GM18498 (cell line): ENCODE data around the gene ZNF689.
A peak's percentile ranks its signal among the peaks of the same experiment; 100 is the strongest.

Experiments used
- ATAC-seq: cut with Tn5 transposase; IDR thresholded peaks from one replicate; pipeline ENCODE4 v1.9.1; 2021; ENCODE audit warnings: mild to moderate bottlenecking, moderate library complexity; ENCODE audit not compliant: unreplicated experiment

ZNF689 gene

DNA sequence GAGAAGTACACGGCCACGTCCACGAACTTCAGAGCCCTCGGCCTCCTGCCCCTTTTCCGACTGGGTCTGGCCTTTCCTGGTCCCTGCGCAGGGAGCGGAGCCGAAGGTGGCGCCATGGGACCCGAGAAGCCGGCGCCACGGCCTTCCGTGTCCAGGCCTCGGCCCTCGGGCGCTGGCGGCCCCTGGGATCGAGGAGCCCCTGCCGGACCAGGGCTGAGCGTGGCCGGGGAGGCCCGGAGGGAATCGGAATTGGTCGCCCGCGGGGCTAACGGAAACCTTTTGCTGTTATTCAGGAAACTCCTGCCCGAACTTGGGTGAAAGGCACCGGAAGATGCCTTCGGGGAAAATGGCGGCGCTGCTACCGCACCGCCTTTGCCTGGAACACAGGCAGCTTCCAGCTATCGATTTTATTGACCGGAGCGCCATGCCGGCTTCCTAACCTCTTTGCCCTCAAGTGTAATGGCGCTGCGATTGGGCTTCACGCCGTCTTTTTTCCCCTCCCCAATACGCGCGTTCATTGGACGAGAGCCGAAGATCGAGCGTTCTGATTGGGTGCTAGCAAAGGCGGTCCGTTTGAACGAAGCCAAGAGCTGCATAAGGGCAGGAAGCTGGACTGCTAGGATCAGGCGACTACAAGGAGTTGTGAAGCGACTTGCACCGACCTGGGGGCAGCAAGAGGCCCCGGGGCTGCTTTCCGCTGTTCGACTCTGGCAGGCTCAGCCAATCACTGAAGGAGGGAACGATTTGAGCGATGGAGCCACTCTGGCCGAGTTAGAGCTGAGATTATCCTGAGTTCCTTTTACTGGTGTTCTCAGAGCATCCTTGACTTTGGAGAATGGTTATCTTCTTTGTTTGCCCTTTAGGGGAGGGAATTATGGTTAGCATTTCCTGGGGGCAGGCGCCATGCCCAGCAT is at the start of gene ZNF689:
ZNF689 (minus strand) TSS at position 464 of the 914 bp plus-strand sequence; CDS start at position 116, 348 bp downstream.
- peak; percentile 88 for ATAC-seq

DNA sequence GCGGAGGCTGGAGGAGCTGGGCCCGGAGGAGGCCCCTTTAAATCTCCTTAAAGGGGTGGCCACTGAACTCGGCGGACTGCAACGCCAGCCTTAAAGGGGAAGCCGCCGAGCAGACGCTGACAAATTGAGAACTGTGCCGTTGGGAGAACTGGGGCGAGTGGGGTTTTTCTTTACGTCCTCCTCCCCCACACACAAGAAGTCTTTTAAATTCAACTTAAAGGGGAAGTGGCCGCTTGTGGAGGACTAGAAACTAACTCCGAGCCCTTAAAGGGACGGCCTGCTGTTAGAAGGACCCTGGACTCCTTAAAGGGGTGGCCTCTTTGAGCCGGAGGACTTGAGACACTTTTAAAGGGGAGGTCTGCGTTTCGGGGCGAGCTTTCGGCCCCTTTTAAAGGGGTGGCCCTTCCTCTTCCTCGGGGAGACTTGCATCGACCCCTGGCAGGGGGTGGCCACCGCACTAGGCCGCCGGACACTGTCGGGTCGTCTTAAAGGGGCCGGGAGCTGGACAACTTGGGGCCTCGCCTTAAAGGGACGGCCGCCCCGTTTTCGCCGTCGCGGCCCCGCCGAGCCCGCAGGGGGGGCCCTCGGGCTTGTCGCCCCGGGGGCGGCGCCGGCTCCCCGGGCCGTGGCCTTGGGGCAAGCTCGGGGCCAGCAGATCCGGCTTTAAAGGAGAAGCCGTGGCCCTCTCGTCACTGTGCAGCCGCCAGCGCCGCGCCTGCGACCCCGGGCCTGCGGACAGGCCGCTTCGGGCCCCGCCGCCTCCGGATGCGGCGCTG is 48.7 kb upstream of the ZNF689 start:
- peak; percentile 32 for ATAC-seq

DNA sequence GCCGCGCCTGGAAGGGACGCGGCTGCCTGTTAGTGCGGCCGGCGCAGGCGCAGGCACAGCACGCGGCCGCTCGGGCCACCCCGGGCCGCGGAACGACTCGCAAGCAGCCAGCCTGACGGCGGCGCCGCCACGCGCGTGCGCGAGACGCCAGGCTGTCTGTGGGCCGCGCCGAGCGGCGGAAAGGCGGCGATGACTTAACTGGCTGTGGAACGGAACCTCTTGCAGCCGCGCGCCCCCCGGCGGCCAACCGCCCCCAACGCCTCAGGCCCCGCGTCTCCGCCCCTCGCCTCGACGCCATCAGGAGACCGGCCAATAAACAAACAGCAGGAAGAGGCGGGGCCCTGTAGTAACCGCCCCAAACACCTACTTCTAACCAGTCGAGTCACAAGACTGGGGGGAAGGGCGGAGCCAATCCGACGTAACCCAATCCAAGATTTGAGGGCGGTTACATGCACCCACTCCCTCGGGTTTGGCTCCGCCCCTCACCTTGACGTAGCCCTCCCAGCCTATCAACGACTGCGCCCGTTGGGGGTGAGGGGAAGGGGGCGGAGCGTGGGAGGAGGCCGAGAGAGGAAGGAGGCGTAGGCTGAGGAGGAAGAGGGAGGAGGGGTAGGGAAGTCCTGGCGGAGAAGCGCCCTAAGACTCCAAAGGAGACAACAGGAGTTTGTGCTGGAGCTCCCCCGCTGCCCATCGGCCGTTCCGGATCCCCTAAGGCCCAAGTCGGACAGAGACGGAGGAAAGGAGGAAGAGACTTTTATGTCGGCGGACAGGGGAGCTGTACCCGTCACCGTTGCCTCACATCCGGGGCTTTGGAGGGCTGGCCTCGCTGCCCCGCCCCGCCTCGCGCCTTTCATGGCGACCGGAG is 47.9 kb upstream of the ZNF689 start, which contains the start of gene FBRS:
FBRS (plus strand) TSS at position 566 of the 865 bp plus-strand sequence. CDS start 1,088 bp downstream, outside the sequence.
- ATAC-seq = peak; percentile 69

DNA sequence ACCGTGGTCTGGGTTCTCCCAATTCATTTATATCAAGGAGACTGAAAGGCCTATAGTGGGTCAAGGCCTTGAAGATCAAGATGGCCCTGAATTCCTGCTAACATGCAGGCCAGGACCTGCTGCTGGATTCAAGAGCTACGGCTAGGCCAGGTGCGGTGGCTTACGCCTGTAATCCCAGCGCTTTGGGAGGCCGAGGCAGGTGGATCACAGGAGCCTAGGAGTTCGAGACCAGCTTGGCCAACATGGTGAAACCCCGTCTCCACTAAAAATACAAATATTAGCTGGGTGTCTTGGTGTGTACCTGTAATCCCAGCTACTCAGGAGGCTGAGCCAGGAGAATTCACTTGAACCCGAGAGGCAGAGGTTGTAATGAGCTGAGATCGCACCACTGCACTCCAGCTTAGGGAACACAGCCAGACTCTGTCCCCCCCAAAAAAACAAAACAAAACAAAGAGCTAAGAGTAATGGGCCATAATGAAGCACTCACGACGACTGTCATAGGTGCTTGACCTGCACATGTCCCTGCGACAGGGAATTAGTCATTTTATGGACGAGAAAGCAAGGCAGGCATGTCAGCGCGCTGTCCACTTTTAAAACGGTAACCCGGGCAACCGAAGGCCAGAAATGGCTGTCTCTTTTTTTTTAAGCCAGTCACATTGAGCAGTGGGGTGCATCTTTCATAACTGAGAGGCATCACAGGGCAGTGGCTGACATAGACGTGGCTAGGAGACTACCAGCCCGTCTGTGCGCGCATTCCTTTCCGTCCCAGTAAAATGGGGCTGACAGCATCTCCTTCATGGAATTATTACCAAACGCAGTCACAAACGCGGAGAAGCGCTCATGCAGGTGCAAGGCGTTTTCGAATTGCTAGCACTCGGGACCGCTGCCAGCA is 47.0 kb upstream of the ZNF689 start:
- ATAC-seq = no peak

DNA sequence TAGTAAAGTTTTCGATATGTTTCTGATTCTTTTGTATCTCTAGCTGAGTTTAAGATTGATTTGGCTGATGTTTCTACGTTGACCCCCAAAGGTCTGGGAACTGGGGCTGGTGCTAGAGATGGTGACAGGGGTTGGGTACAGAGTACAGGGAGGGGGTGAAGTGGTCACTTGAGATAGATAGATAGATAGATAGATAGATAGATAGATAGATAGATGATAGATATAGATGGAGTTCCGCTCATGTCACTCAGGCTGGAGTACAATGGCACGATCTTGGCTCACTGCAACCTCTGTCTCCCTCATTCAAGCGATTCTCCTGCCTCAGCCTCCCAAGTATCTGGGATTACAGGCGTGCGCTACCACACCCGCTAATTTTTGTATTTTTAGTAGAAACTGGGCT is 46.2 kb upstream of the ZNF689 start:
- ATAC-seq = no peak

DNA sequence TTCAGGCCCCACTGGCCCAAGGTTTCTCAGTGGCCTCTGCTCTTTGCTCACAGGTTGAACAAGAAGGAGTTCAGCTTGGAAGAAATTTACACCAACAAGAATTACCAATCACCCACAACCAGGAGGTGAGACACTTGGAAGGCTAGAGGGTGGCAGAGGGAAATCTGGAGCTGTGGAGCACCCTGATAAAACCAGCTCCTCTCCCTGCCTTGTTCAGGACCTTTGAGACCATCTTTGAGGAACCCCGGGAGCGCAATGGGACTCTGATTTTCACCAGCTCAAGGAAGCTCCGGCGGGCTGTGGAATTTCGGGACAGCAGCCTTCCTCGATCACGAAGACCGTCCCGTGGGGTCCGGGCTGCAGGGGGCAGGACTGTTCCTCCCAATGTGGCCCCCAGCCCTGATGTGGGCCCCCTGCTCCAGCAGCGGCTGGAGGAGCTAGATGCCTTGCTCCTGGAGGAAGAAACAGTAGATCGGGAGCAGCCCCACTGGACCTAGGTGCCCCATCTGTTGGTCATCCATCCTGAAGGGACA is 45.7 kb upstream of the ZNF689 start:
- ATAC-seq = no peak

DNA sequence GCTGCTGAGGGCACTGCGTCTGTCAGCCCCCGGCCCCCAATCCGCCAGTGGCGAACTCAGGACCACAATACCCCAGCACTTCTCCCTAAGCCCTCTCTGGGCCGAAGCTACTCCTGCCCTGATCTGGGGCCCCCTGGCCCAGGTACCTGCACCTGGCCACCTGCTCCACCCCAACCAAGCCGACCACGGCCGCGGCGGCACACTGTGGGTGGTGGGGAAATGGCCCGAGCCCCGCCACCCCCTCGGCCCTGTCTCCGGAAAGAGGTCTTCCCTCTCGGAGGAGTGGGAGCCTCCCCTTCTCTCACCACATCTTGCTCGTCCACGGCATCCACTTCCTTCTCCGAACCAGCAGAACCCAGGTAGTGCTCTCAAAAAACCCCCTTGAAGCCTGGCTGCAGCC is 44.7 kb upstream of the ZNF689 start:
- ATAC-seq = no peak

DNA sequence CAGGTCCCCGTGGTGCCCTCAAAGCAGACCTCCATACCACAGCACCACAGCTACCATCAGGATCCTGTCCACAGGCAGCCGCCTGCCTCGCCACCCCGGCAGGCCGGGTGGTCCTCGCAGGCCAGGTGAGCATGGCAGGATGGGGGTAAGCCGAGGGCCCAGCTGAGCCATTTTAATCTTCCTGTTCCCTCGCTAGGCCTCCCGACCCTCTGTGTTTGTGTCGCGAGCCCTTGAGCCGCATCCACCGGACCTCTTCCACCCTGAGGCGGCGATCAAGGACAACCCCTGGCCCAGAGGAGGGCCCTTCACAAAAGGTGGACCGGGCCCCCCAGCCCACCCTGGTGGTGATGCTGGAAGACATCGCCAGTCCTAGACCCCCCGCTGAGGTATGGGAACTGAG is 42.5 kb upstream of the ZNF689 start:
- ATAC-seq = no peak

DNA sequence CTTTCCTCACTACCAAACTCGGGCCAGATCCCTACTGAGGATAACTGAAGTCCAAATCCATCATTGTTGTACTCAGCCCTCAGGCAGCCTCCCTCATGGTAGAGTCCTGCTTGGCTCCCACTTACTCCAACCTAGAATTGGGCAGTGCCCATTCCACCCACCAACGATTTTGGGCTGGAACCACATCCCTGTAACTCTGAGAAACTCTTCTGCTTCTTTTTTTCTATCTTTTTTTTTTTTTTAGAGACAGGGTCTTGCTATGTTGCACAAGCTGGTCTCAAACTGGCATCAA is 41.8 kb upstream of the ZNF689 start:
- no peak for ATAC-seq

DNA sequence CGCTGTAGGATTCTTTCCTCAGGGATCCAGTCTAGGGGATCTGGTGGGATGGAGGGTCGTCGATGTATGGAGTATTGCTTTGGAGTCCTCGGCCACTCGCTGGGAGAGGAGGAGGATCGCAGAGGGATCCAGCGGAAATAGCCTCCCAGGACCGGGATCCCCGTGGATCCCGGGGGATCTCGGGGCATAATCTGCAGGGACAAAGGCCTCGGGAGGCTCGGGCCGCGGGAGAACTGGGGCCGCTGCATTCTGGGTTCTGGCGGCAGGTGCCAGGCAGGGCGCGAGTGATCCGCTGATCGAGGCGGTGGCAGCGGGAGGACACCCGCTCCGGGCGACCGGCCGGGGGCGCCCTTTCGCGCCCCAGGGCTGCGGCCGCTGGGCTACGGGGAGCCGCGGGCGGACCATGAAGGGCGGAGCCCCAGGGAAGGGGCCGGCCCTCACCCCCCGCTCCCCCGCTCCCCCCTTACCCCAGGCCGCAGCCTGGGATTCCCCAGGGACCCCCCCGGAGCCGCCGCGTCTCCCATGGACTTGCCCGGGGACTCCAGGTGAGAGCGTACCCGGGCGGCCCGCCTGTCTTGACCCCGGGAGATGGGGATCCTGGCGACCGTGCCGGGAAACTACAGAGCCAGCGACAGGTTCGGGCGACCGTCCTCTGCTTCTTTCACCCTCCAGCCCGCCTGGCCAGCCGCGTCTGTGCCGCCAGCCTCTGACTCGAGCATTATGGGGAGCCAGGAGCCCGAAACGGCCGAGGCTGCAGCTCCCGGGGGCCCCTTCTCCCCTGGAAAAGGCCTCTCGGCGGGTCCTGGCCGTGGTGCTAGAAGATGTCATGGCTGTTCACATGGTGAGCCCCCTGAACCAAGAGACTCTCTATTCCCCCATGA is 41.2 kb upstream of the ZNF689 start:
- ATAC-seq = peak; percentile 50

DNA sequence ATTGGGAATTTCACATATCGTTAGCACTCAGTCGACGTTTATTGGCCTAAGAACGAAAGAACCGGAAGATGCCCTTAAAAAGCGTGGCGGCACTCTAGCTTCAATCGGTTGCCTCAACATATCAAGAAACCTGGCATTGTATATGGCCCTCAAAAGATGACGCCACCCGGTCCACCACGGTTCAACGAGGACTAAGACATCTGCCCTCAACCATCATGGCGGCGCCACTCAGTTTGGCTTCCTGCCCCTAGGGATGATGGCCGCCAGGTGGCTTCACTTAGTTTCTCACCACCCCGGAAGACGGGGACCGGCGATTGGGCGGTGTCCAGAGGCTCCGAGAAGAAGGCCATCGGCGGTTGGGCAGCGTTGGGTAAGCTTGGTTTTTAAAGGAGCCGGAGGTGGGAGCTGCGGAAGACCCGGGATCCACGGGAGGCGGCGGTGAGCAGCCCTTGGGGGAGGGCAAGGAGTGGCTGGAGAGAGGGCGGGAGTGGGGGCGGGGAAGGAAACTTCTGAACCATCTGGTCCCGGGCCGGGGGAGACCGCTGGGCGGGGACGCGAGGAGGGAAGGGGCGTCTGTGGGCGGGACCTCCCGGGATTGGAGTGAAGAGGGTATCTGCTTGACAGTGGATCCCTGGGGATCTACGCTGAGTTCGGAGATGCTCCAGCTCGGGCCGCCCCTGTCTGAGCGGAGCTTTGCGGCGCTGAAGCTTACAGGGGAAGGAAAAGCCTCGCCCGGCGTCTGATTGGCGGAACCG is 40.4 kb upstream of the ZNF689 start, which contains the start of gene PRR14:
PRR14 (plus strand) TSS at position 592 of the 755 bp plus-strand sequence. CDS start 686 bp downstream, outside the sequence.
- ATAC-seq = peak; percentile 79

DNA sequence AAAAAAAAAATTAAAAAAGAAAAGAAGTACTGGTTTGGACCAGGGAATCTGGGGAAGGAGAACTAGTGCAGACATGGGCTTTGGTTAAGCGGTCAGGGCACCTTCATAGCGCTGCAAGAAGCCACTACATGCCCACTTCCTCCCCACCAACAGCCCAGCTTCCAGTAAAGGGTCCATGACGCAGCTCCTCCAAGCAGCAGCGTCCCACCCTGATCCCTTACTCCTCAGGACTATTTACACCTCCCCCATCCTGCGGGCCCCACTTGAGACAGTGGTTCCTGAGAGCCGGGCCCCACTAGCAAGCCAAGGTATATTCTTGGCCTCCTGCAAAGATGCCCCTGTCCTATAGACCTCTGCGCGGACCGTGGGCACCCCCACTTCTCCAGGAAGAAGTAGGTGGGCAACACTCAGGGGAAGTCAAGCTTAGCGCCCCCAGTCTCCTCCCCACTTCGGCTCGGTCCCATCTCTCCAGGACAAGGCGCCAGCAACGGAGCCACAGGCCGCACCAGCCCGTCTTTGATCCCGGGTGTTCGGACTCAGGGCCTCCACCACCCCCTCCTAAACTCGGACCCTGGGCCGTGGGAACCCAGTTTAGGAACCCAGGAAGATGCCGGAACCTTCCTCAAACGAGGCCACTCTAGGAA is 39.7 kb upstream of the ZNF689 start:
- ATAC-seq = peak; percentile 5

DNA sequence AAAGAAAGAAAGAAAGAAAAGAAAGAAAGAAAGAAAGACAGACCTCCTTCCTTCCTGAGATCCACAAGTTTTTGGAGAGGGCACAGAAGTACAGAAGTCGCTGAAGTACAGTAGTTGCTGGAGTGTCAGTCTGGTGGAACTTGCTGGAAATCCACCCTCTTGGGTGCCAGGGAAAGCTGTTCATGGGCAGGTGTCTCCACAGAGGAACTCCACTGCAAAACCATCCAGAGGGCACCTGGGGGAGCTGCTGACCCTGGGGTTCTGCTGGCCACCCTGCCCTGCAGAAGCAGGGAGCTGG is 37.0 kb upstream of the ZNF689 start:
- ATAC-seq = no peak

DNA sequence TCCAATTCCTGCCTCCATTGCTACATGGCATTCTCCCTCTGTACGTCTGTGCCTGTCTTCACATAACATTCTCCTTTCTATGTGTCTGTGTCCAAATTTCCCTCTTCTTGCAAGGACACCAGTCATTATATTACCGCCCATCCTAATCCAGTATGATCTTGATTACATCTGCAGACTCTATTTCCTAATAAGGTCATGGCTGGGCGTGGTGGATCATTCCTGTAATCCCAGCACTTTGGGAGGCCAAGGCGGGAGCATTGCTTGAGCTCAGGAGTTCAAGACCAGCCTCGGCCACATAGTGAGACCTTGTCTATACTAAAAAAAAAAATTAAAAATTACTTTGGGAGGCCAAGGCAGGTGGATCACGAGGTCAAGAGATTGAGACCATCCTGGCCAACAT is 35.5 kb upstream of the ZNF689 start:
- ATAC-seq = no peak

DNA sequence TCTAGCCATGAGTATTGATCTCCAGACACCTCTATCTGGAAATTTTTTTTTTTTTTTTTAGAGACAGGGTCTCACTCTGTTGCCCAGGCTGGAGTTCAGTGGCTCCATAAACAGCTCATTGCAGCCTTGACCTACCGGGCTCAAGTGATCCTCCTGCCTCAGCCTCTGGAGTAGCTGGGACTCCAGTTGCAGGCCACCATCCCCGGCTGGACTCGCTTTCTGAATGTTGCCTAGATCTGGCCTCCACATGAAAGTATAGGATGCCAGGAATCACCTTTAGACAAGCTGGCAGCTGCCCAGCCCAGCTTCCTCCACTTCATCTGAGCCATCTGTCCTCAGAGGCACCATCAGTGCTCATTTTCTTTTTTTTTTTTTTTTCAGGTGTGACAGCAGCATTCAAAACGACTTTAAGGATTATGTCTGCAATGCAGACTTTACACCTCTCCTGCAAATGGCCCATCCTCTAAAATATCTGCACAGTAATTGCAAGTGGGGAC is 34.2 kb upstream of the ZNF689 start:
- ATAC-seq = no peak

DNA sequence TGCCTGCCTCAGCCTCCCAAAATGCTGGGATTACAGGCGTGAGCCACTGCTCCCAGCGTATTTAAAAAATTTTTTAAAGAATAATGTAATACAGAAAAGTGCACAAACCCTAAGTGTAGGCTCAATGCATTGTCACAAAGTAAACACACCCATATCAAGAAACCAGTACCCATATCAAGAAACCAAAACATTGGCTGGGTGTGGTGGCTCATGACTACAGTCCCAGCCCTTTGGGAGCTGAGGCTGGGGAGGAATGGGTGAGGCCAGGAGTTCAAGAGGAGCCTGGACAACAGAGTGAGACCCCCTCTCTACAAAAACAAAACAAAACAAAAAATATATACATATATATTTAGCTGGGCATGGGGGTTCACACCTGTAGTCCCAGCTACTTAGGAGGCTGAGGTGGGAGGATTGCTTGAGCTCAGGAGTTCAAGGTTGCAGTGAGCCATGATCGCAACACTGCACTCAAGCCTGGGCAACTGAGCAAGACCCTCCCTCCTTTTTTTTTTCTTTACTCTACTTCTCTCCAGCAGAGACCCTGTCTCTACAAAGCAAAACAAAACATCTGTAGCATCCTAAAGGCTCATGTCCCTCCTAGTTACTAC is 31.3 kb upstream of the ZNF689 start:
- no peak for ATAC-seq

DNA sequence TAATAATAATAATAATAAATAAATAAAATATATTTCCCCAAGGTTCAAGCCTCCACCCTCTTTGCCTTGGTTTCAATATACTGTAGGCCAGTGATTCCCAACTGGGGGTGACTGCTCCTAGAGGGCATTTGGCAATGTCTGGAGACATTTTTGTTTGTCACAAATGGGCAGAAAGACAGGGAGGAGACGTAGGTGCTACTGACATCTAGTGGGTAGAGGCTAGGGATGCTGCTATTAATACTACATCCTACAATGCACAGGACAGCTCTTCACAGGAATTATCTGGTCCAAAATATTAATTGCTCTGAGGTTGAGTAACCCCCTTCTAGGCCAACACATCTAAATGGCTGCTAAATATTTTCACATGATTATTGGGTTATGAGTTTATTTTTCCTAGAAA is 27.8 kb upstream of the ZNF689 start:
- no peak for ATAC-seq
